ENCODE measurements around the gene ALDH1B1.

Gene ALDH1B1

DNA sequence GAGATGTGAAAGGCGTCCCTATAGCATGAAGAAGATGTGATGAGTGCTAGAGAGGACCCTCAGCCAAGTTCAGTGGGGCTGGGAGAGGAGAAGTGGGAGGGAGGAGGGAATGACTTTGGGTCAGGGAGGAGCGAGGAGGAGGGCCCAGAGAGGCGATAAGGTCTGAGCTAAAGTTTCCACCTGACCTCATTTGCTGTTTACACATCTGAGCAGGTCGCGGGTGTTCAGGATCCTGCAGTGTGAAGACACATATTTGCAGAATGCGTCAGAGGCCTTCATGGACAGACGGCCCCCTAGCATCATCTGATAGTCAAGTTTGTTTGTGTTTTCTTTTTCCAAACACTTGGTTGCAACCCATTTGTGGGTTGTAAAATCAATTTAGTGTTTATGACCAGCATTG lies 50.7 kb downstream of the ALDH1B1 start:
- Histone ChIP-seq H3K4me1 (ENCODE audit: insufficient read depth, low read length) (no peaks in the 10 kb centered on the region), H4K20me1 (ENCODE audit: insufficient read depth, low read length) (no peaks in the 10 kb centered on the region), H3K36me3 (ENCODE audit: insufficient read depth, low read length) (no peaks in the 10 kb centered on the region), H3K9me3 (ENCODE audit: insufficient read depth, low read length, severe bottlenecking) (no peaks in the 10 kb centered on the region), H3K4me3 (ENCODE audit: low read depth in 1 of 2, low read length in 2 of 2) (no peak overlapping the region), H3K4me2 (ENCODE audit: insufficient read depth, low read length) (no peak overlapping the region), H3K27me3 (ENCODE audit: insufficient read depth, low read length, poor library complexity) (no peaks in the 10 kb centered on the region), H3K27ac (ENCODE audit: low read length) (no peak overlapping the region), H3K9ac (ENCODE audit: low read depth, low read length) (no peak overlapping the region), H2AFZ (ENCODE audit: low read depth, low read length) (no peak overlapping the region), H3K79me2 (ENCODE audit: insufficient read depth, low read length) (no peaks in the 10 kb centered on the region)
- TF ChIP-seq, protein P1, sequence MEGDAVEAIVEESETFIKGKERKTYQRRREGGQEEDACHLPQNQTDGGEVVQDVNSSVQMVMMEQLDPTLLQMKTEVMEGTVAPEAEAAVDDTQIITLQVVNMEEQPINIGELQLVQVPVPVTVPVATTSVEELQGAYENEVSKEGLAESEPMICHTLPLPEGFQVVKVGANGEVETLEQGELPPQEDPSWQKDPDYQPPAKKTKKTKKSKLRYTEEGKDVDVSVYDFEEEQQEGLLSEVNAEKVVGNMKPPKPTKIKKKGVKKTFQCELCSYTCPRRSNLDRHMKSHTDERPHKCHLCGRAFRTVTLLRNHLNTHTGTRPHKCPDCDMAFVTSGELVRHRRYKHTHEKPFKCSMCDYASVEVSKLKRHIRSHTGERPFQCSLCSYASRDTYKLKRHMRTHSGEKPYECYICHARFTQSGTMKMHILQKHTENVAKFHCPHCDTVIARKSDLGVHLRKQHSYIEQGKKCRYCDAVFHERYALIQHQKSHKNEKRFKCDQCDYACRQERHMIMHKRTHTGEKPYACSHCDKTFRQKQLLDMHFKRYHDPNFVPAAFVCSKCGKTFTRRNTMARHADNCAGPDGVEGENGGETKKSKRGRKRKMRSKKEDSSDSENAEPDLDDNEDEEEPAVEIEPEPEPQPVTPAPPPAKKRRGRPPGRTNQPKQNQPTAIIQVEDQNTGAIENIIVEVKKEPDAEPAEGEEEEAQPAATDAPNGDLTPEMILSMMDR (IDR thresholded peaks at IDR 0.05; ENCODE audit: borderline replicate concordance, extremely low read depth, low read length, poor library complexity, severe bottlenecking) = no peak
- TF ChIP-seq EZH2 (IDR thresholded peaks at IDR 0.05; ENCODE audit: borderline replicate concordance, low read depth, low read length, severe bottlenecking) = no peak
- ATAC-seq (ENCODE audit: insufficient read depth, low read depth) = no peak
- no peak for DNase-seq

DNA sequence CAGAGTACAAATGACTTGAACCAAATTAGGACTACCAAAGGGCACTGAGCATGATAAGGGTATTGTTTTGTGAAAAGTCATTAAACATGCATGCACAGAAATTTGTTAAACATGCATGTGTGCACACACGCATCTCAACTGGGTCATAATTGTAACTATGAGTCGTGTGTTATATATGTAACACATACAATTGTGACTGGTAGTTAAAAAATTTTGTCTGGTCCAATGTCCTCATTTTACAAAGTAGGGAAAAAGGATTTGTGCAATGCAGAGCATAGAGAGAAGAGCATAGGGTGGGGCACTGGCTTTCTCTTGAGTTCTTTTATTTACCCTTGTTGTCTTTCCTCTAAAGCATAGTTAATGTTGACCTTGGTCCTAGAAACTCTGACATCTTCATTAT lies 51.1 kb downstream of the ALDH1B1 start:
- Histone ChIP-seq H2AFZ (ENCODE audit: low read depth, low read length) (no peak overlapping the region), H3K4me1 (ENCODE audit: insufficient read depth, low read length) (no peaks in the 10 kb centered on the region), H3K36me3 (ENCODE audit: insufficient read depth, low read length) (no peaks in the 10 kb centered on the region), H4K20me1 (ENCODE audit: insufficient read depth, low read length) (no peaks in the 10 kb centered on the region), H3K27ac (ENCODE audit: low read length) (no peak overlapping the region), H3K27me3 (ENCODE audit: insufficient read depth, low read length, poor library complexity) (no peaks in the 10 kb centered on the region), H3K4me2 (ENCODE audit: insufficient read depth, low read length) (no peak overlapping the region), H3K9me3 (ENCODE audit: insufficient read depth, low read length, severe bottlenecking) (no peaks in the 10 kb centered on the region), H3K79me2 (ENCODE audit: insufficient read depth, low read length) (no peaks in the 10 kb centered on the region), H3K9ac (ENCODE audit: low read depth, low read length) (no peak overlapping the region), H3K4me3 (ENCODE audit: low read depth in 1 of 2, low read length in 2 of 2) (no peak overlapping the region)
- no peak for TF ChIP-seq EZH2 (IDR thresholded peaks at IDR 0.05; ENCODE audit: borderline replicate concordance, low read depth, low read length, severe bottlenecking)
- TF ChIP-seq, protein P1 (IDR thresholded peaks at IDR 0.05; ENCODE audit: borderline replicate concordance, extremely low read depth, low read length, poor library complexity, severe bottlenecking) = no peak
- ATAC-seq (ENCODE audit: insufficient read depth, low read depth) (no peak), DNase-seq (no peak)

DNA sequence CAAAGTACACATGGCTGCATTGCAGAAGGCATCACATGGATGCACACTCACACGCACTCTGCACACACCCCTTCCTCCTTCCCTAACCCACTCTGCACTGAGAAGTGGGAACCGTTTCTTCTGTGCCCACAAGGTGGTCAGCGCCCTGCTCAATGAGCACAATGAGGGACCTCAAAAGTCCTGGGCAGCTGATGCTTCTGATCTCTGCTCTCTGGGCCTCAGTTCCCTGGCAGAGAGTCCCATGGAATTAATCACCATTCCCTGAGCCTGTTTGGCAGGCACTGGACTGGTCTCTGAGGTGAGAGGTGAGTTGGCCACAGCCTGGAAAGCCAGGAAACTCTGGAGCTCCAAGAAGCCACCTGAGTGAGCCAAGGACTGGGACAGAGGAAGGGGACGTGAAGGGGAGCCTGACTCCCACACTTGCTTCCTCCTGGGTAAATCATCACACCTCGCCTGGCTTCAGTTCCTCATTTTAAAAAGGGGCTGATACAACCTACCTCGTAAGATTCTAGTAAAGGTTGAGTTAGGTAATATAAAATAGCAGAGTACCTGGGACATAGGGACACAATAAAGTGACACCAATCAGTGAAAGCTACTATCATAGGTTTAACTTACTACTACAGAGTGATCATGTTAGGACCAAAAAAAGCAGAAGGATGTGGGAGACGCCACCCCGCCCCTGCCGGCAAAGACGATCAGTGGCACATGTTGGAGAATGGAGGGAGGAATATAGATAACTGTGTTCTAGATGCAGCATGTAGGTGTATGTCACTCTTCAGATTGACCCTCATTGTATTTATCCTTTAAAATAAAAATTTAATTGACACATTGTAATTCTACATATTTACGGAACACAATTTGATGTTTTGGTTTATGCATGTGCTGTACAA lies 52.9 kb downstream of the ALDH1B1 start:
- no peaks in the 10 kb centered on the region for H3K4me1 ChIP-seq (ENCODE audit: insufficient read depth, low read length)
- no peak overlapping the region for H3K4me3 ChIP-seq (ENCODE audit: low read depth in 1 of 2, low read length in 2 of 2)
- H3K9me3 ChIP-seq (ENCODE audit: insufficient read depth, low read length, severe bottlenecking) = no peaks in the 10 kb centered on the region
- no peaks in the 10 kb centered on the region for H3K36me3 ChIP-seq (ENCODE audit: insufficient read depth, low read length)
- no peaks in the 10 kb centered on the region for H3K79me2 ChIP-seq (ENCODE audit: insufficient read depth, low read length)
- H3K4me2 ChIP-seq (ENCODE audit: insufficient read depth, low read length) = no peak overlapping the region
- TF ChIP-seq, protein P1 (IDR thresholded peaks at IDR 0.05; ENCODE audit: borderline replicate concordance, extremely low read depth, low read length, poor library complexity, severe bottlenecking) = no peak
- no peak for TF ChIP-seq EZH2 (IDR thresholded peaks at IDR 0.05; ENCODE audit: borderline replicate concordance, low read depth, low read length, severe bottlenecking)
- no peak overlapping the region for H3K27ac ChIP-seq (ENCODE audit: low read length)
- H2AFZ ChIP-seq (ENCODE audit: low read depth, low read length) = no peak overlapping the region
- no peak overlapping the region for H3K9ac ChIP-seq (ENCODE audit: low read depth, low read length)
- no peak for ATAC-seq (ENCODE audit: insufficient read depth, low read depth)
- H4K20me1 ChIP-seq (ENCODE audit: insufficient read depth, low read length) = no peaks in the 10 kb centered on the region
- no peaks in the 10 kb centered on the region for H3K27me3 ChIP-seq (ENCODE audit: insufficient read depth, low read length, poor library complexity)
- no peak for DNase-seq

All from DND-41 (cell line).